ENCODE data around the gene SCAI.

DNA sequence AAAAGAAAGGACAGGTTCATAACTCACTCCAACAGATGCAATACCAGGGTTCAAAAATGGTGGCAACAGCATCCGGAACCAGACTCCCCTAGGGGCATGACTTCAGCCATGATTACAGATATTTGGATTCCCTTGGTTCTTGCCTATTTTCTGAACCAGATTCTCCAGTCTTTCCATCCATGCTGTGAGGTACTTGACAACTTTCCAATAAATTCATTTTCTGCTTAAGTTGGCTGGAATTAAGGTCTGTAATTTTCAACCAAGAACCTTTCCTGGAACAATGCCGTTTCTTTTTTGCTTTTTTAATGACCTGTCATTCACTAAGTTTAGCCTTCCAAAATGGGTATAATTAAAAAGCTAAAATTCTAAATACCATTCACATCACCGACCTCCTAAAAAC, 52.2 kb downstream of the SCAI start:
- no peak for TF ChIP-seq POLR2A (IDR thresholded peaks at IDR 0.05; ENCODE audit: low read depth, low read length)
- TF ChIP-seq POLR2AphosphoS5 (IDR thresholded peaks at IDR 0.05; ENCODE audit: low read depth, low read length): no peak

All from GM12892 (cell line).